Measurements from ENCODE around the gene PDE4D. TPM values are rescaled to one million over a fixed set of nuclear protein-coding genes. Genes with fewer than 3 reads are reported as not detected.

Gene PDE4D
- total RNA-seq, 1 experiment from 2014 or later, result 2.1 TPM

GRCh38 chr5:59103303-59103702 lies 790.2 kb downstream of the PDE4D start:
- no peaks in the 10 kb centered on the region for H3K79me2 ChIP-seq (ENCODE audit: insufficient read depth, low read length)
- H2BK12ac ChIP-seq (ENCODE audit: insufficient read length, low read depth, low read length), result no peak overlapping the region
- Mint-ChIP-seq H3K4me3 (no peak overlapping the region), H3K27ac (no peak overlapping the region), H3K36me3 (ENCODE audit: insufficient read depth in 1 of 3, low read depth in 3 of 3) (no peaks in the 10 kb centered on the region), H3K9me3 (no peaks in the 10 kb centered on the region), H3K4me1 (0 out of 4 replicates have a peak, but pooled peaks cover 0 to 2% of the 10 kb centered on the region in 2 experiments), H3K27me3 (ENCODE audit: low read depth) (no peaks in the 10 kb centered on the region)
- H3K56ac ChIP-seq (ENCODE audit: insufficient read length, low read depth, low read length), result no peak overlapping the region
- H3K4me1 ChIP-seq (ENCODE audit: insufficient read depth, low read length), result no peaks in the 10 kb centered on the region
- H4K20me1 ChIP-seq (ENCODE audit: control insufficient read depth, insufficient read depth, insufficient read length), result no peaks in the 10 kb centered on the region
- no peak overlapping the region for H3K23ac ChIP-seq (ENCODE audit: insufficient read length, low read depth, low read length)
- no peak overlapping the region for H2AFZ ChIP-seq (ENCODE audit: low read length)
- H3K4me2 ChIP-seq (ENCODE audit: insufficient read depth, insufficient read length, low read length), result no peak overlapping the region
- no peak overlapping the region for H2AK5ac ChIP-seq (ENCODE audit: insufficient read length, low read length)
- no peak overlapping the region for H4K8ac ChIP-seq (replicated peaks; ENCODE audit: insufficient read length, low read depth, low read length)
- no peak overlapping the region for H2BK20ac ChIP-seq (ENCODE audit: low read depth, low read length, poor library complexity, severe bottlenecking)
- DNase-seq, result no peak
- H2BK5ac ChIP-seq (ENCODE audit: insufficient read length, low read length), result no peak overlapping the region
- no peak overlapping the region for H3T11ph ChIP-seq (ENCODE audit: low read length)
- no peak overlapping the region for H4K5ac ChIP-seq (ENCODE audit: insufficient read length, low read depth, low read length)
- H3K4ac ChIP-seq (ENCODE audit: low read depth, low read length), result no peak overlapping the region
- H3K14ac ChIP-seq (ENCODE audit: insufficient read depth, low read length), result no peak overlapping the region
- no peak overlapping the region for H2BK120ac ChIP-seq (ENCODE audit: low read depth, low read length, poor library complexity, severe bottlenecking)
- no peak overlapping the region for H3K9ac ChIP-seq (ENCODE audit: extremely low read depth, insufficient read length, low read length)
- no peak overlapping the region for H3K27ac ChIP-seq (ENCODE audit: insufficient read length, low read depth, low read length)
- TF ChIP-seq CTCF (conservative IDR thresholded peaks at IDR 0.05), result no peak
- H3K27me3 ChIP-seq (ENCODE audit: insufficient read depth, low read length), result no peaks in the 10 kb centered on the region
- H3K9me3 ChIP-seq (ENCODE audit: control insufficient read depth, low read depth, low read length), result no peaks in the 10 kb centered on the region
- no peak overlapping the region for H2BK15ac ChIP-seq (ENCODE audit: low read depth, low read length)
- H4K91ac ChIP-seq (ENCODE audit: insufficient read length, low read depth, low read length), result no peak overlapping the region
- no peak overlapping the region for H3K18ac ChIP-seq (ENCODE audit: insufficient read length, low read depth, low read length)
- no CpG with 5 or more reads among the region's 3 CpGs for WGBS (ENCODE audit: extremely low coverage, insufficient read length, low lambda C conversion rate)
- H3K79me1 ChIP-seq (ENCODE audit: insufficient read depth, low read depth, low read length, poor library complexity, severe bottlenecking), result no peaks in the 10 kb centered on the region
- no peaks in the 10 kb centered on the region for H3K23me2 ChIP-seq (ENCODE audit: insufficient read length, low read depth, low read length, poor library complexity, severe bottlenecking)
